ENCODE measurements around the gene ZNF362. TPM values are rescaled to one million over a fixed set of nuclear protein-coding genes. Genes with fewer than 3 reads are reported as not detected.

ZNF362 gene
- total RNA-seq, 1 experiment from 2014 or later = 29.5 TPM

GRCh38 chr1:33225586-33225985, 30.7 kb upstream of the ZNF362 start:
- Mint-ChIP-seq H3K36me3 (ENCODE audit: insufficient read depth, unreplicated experiment) (no peaks in the 10 kb centered on the region), H3K4me3 (ENCODE audit: low read depth, unreplicated experiment) (no peak overlapping the region), H3K4me1 (ENCODE audit: low read depth, unreplicated experiment) (peaks cover 16% of the 10 kb centered on the region), H3K9me3 (ENCODE audit: low read depth, unreplicated experiment) (peaks cover 3% of the 10 kb centered on the region), H3K27me3 (ENCODE audit: unreplicated experiment) (peaks cover 23% of the 10 kb centered on the region), H3K27ac (ENCODE audit: unreplicated experiment) (no peak overlapping the region)
- no peak for TF ChIP-seq CTCF (IDR thresholded peaks at IDR 0.05; ENCODE audit: unreplicated experiment)
- DNase-seq = no peak
- BruUV-seq (replicated peaks) = no TSS peak
- CTCF ChIA-PET = no interaction called here
- intact Hi-C loops (cut with micrococcal nuclease; ENCODE audit: unreplicated experiment) = no loop called here

GRCh38 chr1:33228935-33229487, 27.3 kb upstream of the ZNF362 start:
- intact Hi-C loops (cut with micrococcal nuclease; ENCODE audit: unreplicated experiment) = no loop called here
- CTCF ChIA-PET = interaction anchor here (0.6 to 0.7 kb wide), 2 partner anchors 9 to 146 kb away, joined by 3 to 4 read pairs; no protein-coding TSS in a partner anchor
- Mint-ChIP-seq H3K27ac (ENCODE audit: unreplicated experiment) (no peak overlapping the region), H3K36me3 (ENCODE audit: insufficient read depth, unreplicated experiment) (no peaks in the 10 kb centered on the region), H3K4me3 (ENCODE audit: low read depth, unreplicated experiment) (no peak overlapping the region), H3K4me1 (ENCODE audit: low read depth, unreplicated experiment) (peaks cover 8% of the 10 kb centered on the region), H3K27me3 (ENCODE audit: unreplicated experiment) (peaks cover 23% of the 10 kb centered on the region), H3K9me3 (ENCODE audit: low read depth, unreplicated experiment) (peaks cover 1% of the 10 kb centered on the region)
- no peak for DNase-seq
- no peak for TF ChIP-seq CTCF (IDR thresholded peaks at IDR 0.05; ENCODE audit: unreplicated experiment)
- BruUV-seq (replicated peaks) = no TSS peak

GRCh38 chr1:33231166-33231565, 25.1 kb upstream of the ZNF362 start:
- DNase-seq = no peak
- peaks cover 23% of the 10 kb centered on the region for H3K27me3 Mint-ChIP-seq (ENCODE audit: unreplicated experiment)
- CTCF ChIA-PET = no interaction called here

GRCh38 chr1:33232716-33233115, 23.6 kb upstream of the ZNF362 start:
- Mint-ChIP-seq H3K27ac (ENCODE audit: unreplicated experiment) (no peak overlapping the region), H3K36me3 (ENCODE audit: insufficient read depth, unreplicated experiment) (no peaks in the 10 kb centered on the region), H3K27me3 (ENCODE audit: unreplicated experiment) (peaks cover 20% of the 10 kb centered on the region), H3K9me3 (ENCODE audit: low read depth, unreplicated experiment) (no peaks in the 10 kb centered on the region), H3K4me3 (ENCODE audit: low read depth, unreplicated experiment) (no peak overlapping the region), H3K4me1 (ENCODE audit: low read depth, unreplicated experiment) (peaks cover 26% of the 10 kb centered on the region)
- TF ChIP-seq CTCF (IDR thresholded peaks at IDR 0.05; ENCODE audit: unreplicated experiment) = no peak
- CTCF ChIA-PET = interaction anchor here (0.5 kb wide), 1 partner anchor 23 kb away, joined by 3 read pairs; no protein-coding TSS in a partner anchor
- BruUV-seq (replicated peaks) = no TSS peak
- intact Hi-C loops (cut with micrococcal nuclease; ENCODE audit: unreplicated experiment) = no loop called here
- DNase-seq = no peak

More at GRCh38 chr1:33231166-33231565, 25.1 kb upstream of the ZNF362 start:
- Mint-ChIP-seq H3K9me3 (ENCODE audit: low read depth, unreplicated experiment) (no peaks in the 10 kb centered on the region), H3K27ac (ENCODE audit: unreplicated experiment) (no peak overlapping the region), H3K4me1 (ENCODE audit: low read depth, unreplicated experiment) (peaks cover 25% of the 10 kb centered on the region), H3K4me3 (ENCODE audit: low read depth, unreplicated experiment) (no peak overlapping the region), H3K36me3 (ENCODE audit: insufficient read depth, unreplicated experiment) (no peaks in the 10 kb centered on the region)
- no TSS peak for BruUV-seq (replicated peaks)
- intact Hi-C loops (cut with micrococcal nuclease; ENCODE audit: unreplicated experiment) = no loop called here
- TF ChIP-seq CTCF (IDR thresholded peaks at IDR 0.05; ENCODE audit: unreplicated experiment) = no peak
